ENCODE data around the gene RBBP4. TPM values are rescaled to one million over a fixed set of nuclear protein-coding genes. Genes with fewer than 3 reads are reported as not detected.
A peak's percentile ranks its signal among the peaks of the same experiment; 100 is the strongest.

The RBBP4 gene
- total and polyA plus RNA-seq, 7 experiments from 2014 or later: 130 to 280 (median 165) TPM

GRCh38 chr1:32729254-32730046, 78.4 kb downstream of the RBBP4 start:
- ChIA-PET POLR2A (no interaction called here), CTCF (no interaction called here)
- H3K27me3 Mint-ChIP-seq: peaks cover 0 to 5% (median 0%) of the 10 kb centered on the region in 5 donors

GRCh38 chr1:32733582-32734321, 82.7 kb downstream of the RBBP4 start:
- no peaks in the 10 kb centered on the region for H3K36me3 ChIP-seq (ENCODE audit: control insufficient read depth in 2 of 3, insufficient read depth in 3 of 3, low read length in 3 of 3)
- ChIA-PET POLR2A (no interaction called here), CTCF (interaction anchor here (1.7 kb wide), 1 partner anchor 21 kb away, joined by 3 read pairs; no protein-coding TSS in a partner anchor)
- H3K27me3 ChIP-seq (ENCODE audit: control insufficient read depth in 2 of 2, insufficient read depth in 2 of 2, low read length in 2 of 2): no peaks in the 10 kb centered on the region
- H3K4me1 ChIP-seq (ENCODE audit: control insufficient read depth in 2 of 2, insufficient read depth in 2 of 2, low read length in 2 of 2): peaks cover 0 to 3% of the 10 kb centered on the region in 2 donors
- no peak overlapping the region for H3K4me3 ChIP-seq (ENCODE audit: low read length)
- ATAC-seq (no peak), DNase-seq (no peak)
- no peaks in the 10 kb centered on the region for H3K9me3 Mint-ChIP-seq
- H3K36me3 Mint-ChIP-seq: no peaks in the 10 kb centered on the region
- H3K4me1 Mint-ChIP-seq: peaks cover 2 to 10% (median 8%) of the 10 kb centered on the region in 7 donors
- no peaks in the 10 kb centered on the region for H3K9me3 ChIP-seq (ENCODE audit: control insufficient read depth in 2 of 3, low read length in 3 of 3)
- intact Hi-C loops (cut with micrococcal nuclease): no loop called here
- no peak overlapping the region for H3K4me3 Mint-ChIP-seq
- H3K27me3 Mint-ChIP-seq: peaks cover 0 to 13% (median 4%) of the 10 kb centered on the region in 5 donors
- peak overlapping the region in 1 of 9 donors; percentile 60 for H3K27ac Mint-ChIP-seq
- no peak overlapping the region for H3K27ac ChIP-seq (ENCODE audit: low read depth, low read length)

More at GRCh38 chr1:32729254-32730046, 78.4 kb downstream of the RBBP4 start:
- Histone ChIP-seq H3K4me1 (ENCODE audit: control insufficient read depth in 2 of 2, insufficient read depth in 2 of 2, low read length in 2 of 2) (peaks cover 0 to 3% of the 10 kb centered on the region in 2 donors), H3K27me3 (ENCODE audit: control insufficient read depth in 2 of 2, insufficient read depth in 2 of 2, low read length in 2 of 2) (no peaks in the 10 kb centered on the region), H3K4me3 (ENCODE audit: low read length) (no peak overlapping the region), H3K9me3 (ENCODE audit: control insufficient read depth in 2 of 3, low read length in 3 of 3) (no peaks in the 10 kb centered on the region), H3K27ac (ENCODE audit: low read depth, low read length) (no peak overlapping the region), H3K36me3 (ENCODE audit: control insufficient read depth in 2 of 3, insufficient read depth in 3 of 3, low read length in 3 of 3) (no peaks in the 10 kb centered on the region)
- Mint-ChIP-seq H3K36me3 (peaks cover 0 to 1% (median 0%) of the 10 kb centered on the region in 5 donors), H3K9me3 (peaks cover 0 to 2% (median 0%) of the 10 kb centered on the region in 11 donors), H3K4me3 (no peak overlapping the region), H3K4me1 (peaks cover 8 to 23% (median 14%) of the 10 kb centered on the region in 7 donors), H3K27ac (no peak overlapping the region)
- intact Hi-C loops (cut with micrococcal nuclease): no loop called here
- ATAC-seq (no peak), DNase-seq (no peak)

Other genes starting within 250 kb of the RBBP4 start
- gene ZBTB8B, start 186.1 kb upstream of the RBBP4 start, total RNA-seq: under 1 TPM in 1 of 5 experiments, not detected in 4; 0.02 TPM
- not detected for gene ZBTB8B, start 186.1 kb upstream of the RBBP4 start, polyA plus RNA-seq
- gene ZBTB8A, start 111.8 kb upstream of the RBBP4 start, total RNA-seq: under 1 TPM in 1 of 5 experiments, not detected in 4; 0.07 TPM
- not detected for gene ZBTB8A, start 111.8 kb upstream of the RBBP4 start, polyA plus RNA-seq
- gene ZBTB8OS, start 658 bp upstream of the RBBP4 start, total RNA-seq: 10 to 100 TPM; 35.5 to 58.8 (median 47.4) TPM
- gene ZBTB8OS, start 658 bp upstream of the RBBP4 start, polyA plus RNA-seq: 10 to 100 TPM; 49.8 to 65.9 TPM
- not detected for gene SYNC, start 51.6 kb downstream of the RBBP4 start, total RNA-seq
- not detected for gene SYNC, start 51.6 kb downstream of the RBBP4 start, polyA plus RNA-seq
- 100 to 1,000 TPM in 2 of 5 experiments, 10 to 100 TPM in 3; 70.2 to 175 (median 86.8) TPM for gene YARS1, start 166.2 kb downstream of the RBBP4 start, total RNA-seq
- 10 to 100 TPM; 48.6 to 49.5 TPM for gene YARS1, start 166.2 kb downstream of the RBBP4 start, polyA plus RNA-seq
- gene S100PBP, start 166.4 kb downstream of the RBBP4 start, total RNA-seq: 10 to 100 TPM; 36.3 to 69.0 (median 60.2) TPM
- 1 to 10 TPM; 9.3 to 9.6 TPM for gene S100PBP, start 166.4 kb downstream of the RBBP4 start, polyA plus RNA-seq
- gene FNDC5, start 219.7 kb downstream of the RBBP4 start, total RNA-seq: not detected
- under 1 TPM in 1 of 2 donors, not detected in 1; 0.25 TPM for gene FNDC5, start 219.7 kb downstream of the RBBP4 start, polyA plus RNA-seq
- under 1 TPM in 2 of 5 experiments, not detected in 3; 0.31 to 0.43 TPM for gene HPCA, start 235.3 kb downstream of the RBBP4 start, total RNA-seq
- gene HPCA, start 235.3 kb downstream of the RBBP4 start, polyA plus RNA-seq: not detected

Data from naive thymus-derived CD4-positive, alpha-beta T cell (primary cell).